Measurements from ENCODE around the gene LRP5.

The LRP5 gene

GRCh38 chr11:68397256-68397655 is 84.9 kb downstream of the LRP5 start:
- TF ChIP-seq GATA3 (IDR thresholded peaks at IDR 0.05; ENCODE audit: low read depth, low read length) = no peak
- TF ChIP-seq GATA2 (IDR thresholded peaks at IDR 0.05; ENCODE audit: low read depth, low read length) = no peak

DNA sequence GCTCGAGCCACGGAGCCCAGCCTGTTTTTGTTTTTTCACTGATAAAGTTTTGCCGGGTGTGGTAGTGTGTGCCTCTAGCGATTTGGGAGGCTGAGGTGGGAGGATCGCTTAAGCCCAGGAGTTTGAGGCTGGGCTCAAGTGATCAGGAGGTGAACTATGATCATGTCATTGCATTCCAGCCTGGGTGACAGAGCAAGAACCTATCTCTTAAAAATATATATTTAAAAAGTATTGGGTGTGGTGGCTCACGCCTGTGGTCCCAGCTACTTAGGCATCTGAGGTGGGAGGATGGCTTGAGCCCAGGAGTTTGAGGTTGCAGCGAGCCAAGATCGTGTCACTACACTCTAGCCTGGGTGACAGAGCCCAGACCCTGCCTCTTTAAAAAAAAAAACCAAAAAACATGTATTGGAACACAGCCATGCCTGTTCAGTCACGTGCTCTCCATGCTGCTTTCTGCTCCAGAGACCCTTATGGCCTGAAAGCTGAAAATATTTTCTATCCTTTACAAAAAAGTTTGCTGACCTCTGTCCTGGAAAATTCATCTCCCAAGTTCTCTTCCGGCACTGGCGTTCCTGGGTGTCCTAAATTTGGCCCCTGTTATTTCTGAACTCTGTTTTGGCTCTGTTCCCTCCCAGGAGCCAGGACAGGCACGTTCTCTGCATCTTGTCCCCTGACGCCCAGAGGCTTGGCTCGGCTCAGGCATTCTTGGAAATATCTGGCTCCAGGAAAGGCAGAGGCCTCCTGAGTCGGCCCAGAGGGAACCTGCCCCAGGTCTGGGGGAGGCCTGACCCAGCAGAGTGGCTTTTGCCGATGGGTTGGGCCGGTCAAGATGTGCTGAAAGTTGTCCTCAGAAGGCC is 86.8 kb downstream of the LRP5 start:
- TF ChIP-seq GATA3 (IDR thresholded peaks at IDR 0.05; ENCODE audit: low read depth, low read length) (no peak), GATA2 (IDR thresholded peaks at IDR 0.05; ENCODE audit: low read depth, low read length) (no peak)

DNA sequence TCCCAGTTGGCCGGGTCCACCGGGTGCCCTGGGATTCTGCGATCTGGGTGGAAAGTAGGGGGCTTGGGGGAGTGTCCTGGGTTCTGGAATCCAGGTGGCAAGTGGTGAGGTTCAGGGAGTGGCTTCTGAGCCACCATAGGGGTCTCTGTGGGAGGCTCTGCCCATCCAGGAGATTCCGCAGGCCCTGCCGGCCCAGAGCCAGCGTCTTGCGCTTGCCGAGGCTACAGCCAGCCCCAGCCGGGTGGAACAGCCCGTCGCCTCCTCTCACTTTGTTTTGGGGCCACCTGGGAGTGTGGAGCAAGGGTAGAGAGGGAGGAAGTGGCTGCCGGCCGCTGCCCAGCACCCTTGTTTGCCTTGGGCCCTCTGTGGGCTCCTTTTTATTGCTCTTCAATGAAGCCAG is 87.5 kb downstream of the LRP5 start:
- no peak for TF ChIP-seq GATA3 (IDR thresholded peaks at IDR 0.05; ENCODE audit: low read depth, low read length)
- TF ChIP-seq GATA2 (IDR thresholded peaks at IDR 0.05; ENCODE audit: low read depth, low read length) = no peak

- TF ChIP-seq GATA3 (IDR thresholded peaks at IDR 0.05; ENCODE audit: low read depth, low read length) (no peak), GATA2 (IDR thresholded peaks at IDR 0.05; ENCODE audit: low read depth, low read length) (no peak)
Observed at GRCh38 chr11:68401856-68402255, 89.5 kb downstream of the LRP5 start.

GRCh38 chr11:68402355-68403031 is 90.1 kb downstream of the LRP5 start:
- TF ChIP-seq GATA2 (IDR thresholded peaks at IDR 0.05; ENCODE audit: low read depth, low read length) (no peak), GATA3 (IDR thresholded peaks at IDR 0.05; ENCODE audit: low read depth, low read length) (no peak)

- TF ChIP-seq GATA3 (IDR thresholded peaks at IDR 0.05; ENCODE audit: low read depth, low read length) = no peak
- no peak for TF ChIP-seq GATA2 (IDR thresholded peaks at IDR 0.05; ENCODE audit: low read depth, low read length)
Observed at GRCh38 chr11:68403424-68403823, 91.0 kb downstream of the LRP5 start.

DNA sequence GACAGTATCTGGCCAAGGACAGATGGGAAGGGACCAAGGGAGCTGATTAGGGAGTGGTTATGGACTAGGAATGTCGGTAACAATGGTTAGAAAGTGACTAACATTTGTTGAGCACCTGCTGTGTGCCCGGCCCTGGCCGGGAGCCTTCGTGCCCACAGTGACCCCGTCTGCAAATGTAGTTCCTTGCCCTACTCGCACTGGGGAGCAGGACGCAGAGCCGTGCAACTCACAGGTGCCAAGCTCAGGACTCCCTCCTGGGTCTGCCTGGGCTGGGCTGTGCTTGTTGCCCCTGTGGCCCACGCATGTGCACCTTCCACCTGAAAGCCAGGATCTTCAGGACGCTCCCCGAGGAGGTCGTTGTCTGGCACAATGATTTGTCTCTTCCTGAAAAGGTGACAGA is 91.4 kb downstream of the LRP5 start:
- no peak for TF ChIP-seq GATA3 (IDR thresholded peaks at IDR 0.05; ENCODE audit: low read depth, low read length)
- TF ChIP-seq GATA2 (IDR thresholded peaks at IDR 0.05; ENCODE audit: low read depth, low read length) = no peak

GRCh38 chr11:68406324-68407313 is 94.2 kb downstream of the LRP5 start:
- TF ChIP-seq GATA3 (IDR thresholded peaks at IDR 0.05; ENCODE audit: low read depth, low read length) (no peak), GATA2 (IDR thresholded peaks at IDR 0.05; ENCODE audit: low read depth, low read length) (no peak)

GRCh38 chr11:68408512-68408911 is 96.1 kb downstream of the LRP5 start:
- no peak for TF ChIP-seq GATA3 (IDR thresholded peaks at IDR 0.05; ENCODE audit: low read depth, low read length)
- TF ChIP-seq GATA2 (IDR thresholded peaks at IDR 0.05; ENCODE audit: low read depth, low read length) = no peak

GRCh38 chr11:68409748-68410344 is 97.5 kb downstream of the LRP5 start:
- TF ChIP-seq GATA3 (IDR thresholded peaks at IDR 0.05; ENCODE audit: low read depth, low read length) (no peak), GATA2 (IDR thresholded peaks at IDR 0.05; ENCODE audit: low read depth, low read length) (no peak)

- TF ChIP-seq GATA3 (IDR thresholded peaks at IDR 0.05; ENCODE audit: low read depth, low read length) (no peak), GATA2 (IDR thresholded peaks at IDR 0.05; ENCODE audit: low read depth, low read length) (no peak)
Observed at GRCh38 chr11:68411501-68411991, 99.2 kb downstream of the LRP5 start.

DNA sequence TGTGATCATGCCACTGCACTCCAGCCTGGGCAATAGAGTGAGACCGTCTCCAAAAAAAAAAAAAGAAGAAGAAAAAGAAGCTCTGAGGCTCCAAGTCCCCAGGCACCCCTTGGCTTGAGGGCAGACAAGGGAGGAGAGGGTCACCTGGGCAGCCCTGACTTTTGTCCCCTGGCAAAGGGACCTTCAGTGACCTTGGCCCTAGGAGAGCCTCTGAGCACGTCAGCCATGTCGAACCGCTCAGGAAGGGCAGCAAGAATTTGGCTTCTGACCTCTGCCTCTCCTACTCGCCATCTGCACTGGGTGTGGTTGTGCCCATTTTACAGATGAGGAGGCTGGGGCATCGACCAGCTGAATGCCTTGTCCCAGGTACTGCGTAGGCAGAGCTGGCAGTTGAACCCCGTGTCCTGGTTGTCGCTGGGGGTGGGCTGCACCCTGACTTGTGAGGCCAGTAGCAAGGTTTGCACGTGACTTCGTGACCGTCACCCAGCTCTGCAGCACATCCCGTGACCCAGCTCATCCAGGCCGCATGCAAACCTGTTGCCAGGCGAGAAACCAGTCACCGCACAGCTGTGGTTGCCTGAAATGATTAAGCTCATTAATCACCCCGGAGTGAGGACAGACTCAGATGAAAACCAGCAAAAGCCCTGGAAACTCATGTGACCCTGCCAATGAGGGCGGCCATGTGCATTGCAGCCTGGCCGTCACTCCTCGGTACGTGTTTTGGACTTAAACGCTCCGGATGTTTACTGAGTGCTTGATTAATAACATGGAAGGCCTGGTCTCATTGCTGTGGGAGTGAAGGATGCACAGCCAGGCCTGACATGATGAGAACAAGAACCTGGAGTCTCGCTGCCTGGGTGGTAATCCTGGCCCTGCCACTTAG is 100.4 kb downstream of the LRP5 start:
- TF ChIP-seq GATA2 (IDR thresholded peaks at IDR 0.05; ENCODE audit: low read depth, low read length) = no peak

DNA sequence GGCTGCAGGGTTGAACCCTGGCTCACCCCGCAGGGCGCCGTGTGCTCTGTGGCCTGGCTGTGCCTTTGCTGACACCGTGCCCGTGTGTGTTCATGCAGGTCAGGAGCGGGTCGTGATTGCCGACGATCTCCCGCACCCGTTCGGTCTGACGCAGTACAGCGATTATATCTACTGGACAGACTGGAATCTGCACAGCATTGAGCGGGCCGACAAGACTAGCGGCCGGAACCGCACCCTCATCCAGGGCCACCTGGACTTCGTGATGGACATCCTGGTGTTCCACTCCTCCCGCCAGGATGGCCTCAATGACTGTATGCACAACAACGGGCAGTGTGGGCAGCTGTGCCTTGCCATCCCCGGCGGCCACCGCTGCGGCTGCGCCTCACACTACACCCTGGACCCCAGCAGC is 101.2 kb downstream of the LRP5 start:
- TF ChIP-seq GATA2 (IDR thresholded peaks at IDR 0.05; ENCODE audit: low read depth, low read length) (no peak), GATA3 (IDR thresholded peaks at IDR 0.05; ENCODE audit: low read depth, low read length) (no peak)

All from SH-SY5Y (cell line).